Thyroid gland (tissue), 4 donors: ENCODE measurements around the gene PDZD8. TPM values are rescaled to one million over a fixed set of nuclear protein-coding genes. Genes with fewer than 3 reads are reported as not detected.

Experiments used
- DNase-seq, 2 donors: peaks; one replicate each; pipeline ENCODE4 v3.0.0-alpha.2; 2019
- H3K27ac ChIP-seq, 3 donors: fragments of 200-600 bp; sonication (generic); 1 replicate in 2 of 3; 2 replicates in 1 of 3; pipeline ENCODE4 v1.5.1; 2016 to 2019; ENCODE audit warnings: mild to moderate bottlenecking in 1 of 3, moderate library complexity in 1 of 3
- H3K27me3 ChIP-seq: fragments of 200-600 bp; sonication (generic); one replicate; pipeline ENCODE4 v1.5.1; 2019
- H3K36me3 ChIP-seq, 2 donors: fragments of 200-600 bp; sonication (generic); one replicate each; pipeline ENCODE4 v1.5.1; 2016 to 2019
- H3K4me1 ChIP-seq, 2 donors: fragments of 200-600 bp; sonication (generic); one replicate each; pipeline ENCODE4 v1.5.1; 2017 to 2019
- H3K4me3 ChIP-seq, 3 donors: fragments of 200-600 bp; sonication (generic); replicated peaks in 1 of 3; 1 replicate in 2 of 3; 2 replicates in 1 of 3; pipeline ENCODE4 v1.5.1; 2016; ENCODE audit warnings: mild to moderate bottlenecking in 1 of 3
- H3K9me3 ChIP-seq: fragments of 200-600 bp; sonication (generic); one replicate; pipeline ENCODE4 v1.5.1; 2017
- CTCF ChIP-seq, 6 experiments: fragments of 200-600 bp in 3 of 6; fragments of 450-650 bp in 3 of 6; sonication (generic) in 3 of 6; IDR thresholded peaks; one replicate each; pipeline ENCODE4 v1.5.1; 2016 to 2019; ENCODE audit warnings: antibody characterized with exemption in 6 of 6, mild to moderate bottlenecking in 2 of 6, inconsistent platforms in 1 of 6, moderate library complexity in 1 of 6
- POLR2A ChIP-seq, 2 donors: fragments of 450-650 bp; IDR thresholded peaks; one replicate each; pipeline ENCODE4 v1.6.1; 2017; ENCODE audit warnings: antibody characterized with exemption in 2 of 2, mild to moderate bottlenecking in 2 of 2, moderate library complexity in 1 of 2
- WGBS, 2 donors: methylation state at CpG; one replicate each; pipeline ENCODE4 v1.1.5; 2017; 5-methylcytosine and 5-hydroxymethylcytosine counted together
- intact Hi-C: fragments of 100-400 bp; cut with DNase I; formaldehyde crosslinking; loops from one replicate; pipeline ENCODE4 v1.15.1; 2023
- total RNA-seq, 4 donors: library from RNA; depleted of rRNA; stranded (reverse); fragments of >200 nt; gene quantifications; one replicate each; pipeline ENCODE4 v1.2.3, GENCODE V29; 2016

The PDZD8 gene
- total RNA-seq, 4 donors from 2014 or later = 31.3 to 49.0 (median 35.1) TPM

DNA sequence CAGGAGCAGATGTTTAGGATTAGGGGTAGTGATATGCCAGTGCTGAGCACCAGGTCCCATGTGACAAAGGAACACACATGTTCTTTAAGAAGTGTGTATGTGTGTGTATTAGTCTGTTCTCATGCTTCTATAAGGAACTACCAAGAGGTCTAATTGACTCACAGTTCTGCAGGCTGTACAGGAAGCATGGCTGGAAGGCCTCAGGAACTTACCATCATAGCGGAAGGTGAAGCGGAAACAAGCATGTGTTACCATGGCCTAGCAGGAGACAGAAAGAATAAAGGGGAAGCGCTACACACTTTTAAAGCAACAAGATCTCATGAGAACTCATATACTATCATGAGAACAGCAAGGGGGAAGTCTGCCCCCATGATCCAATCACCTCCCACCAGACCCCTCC lies 22.8 kb upstream of the PDZD8 start:
- DNase-seq = no peak

GRCh38 chr10:117391436-117392205 lies 16.4 kb upstream of the PDZD8 start:
- H3K4me3 ChIP-seq = no peak overlapping the region
- H3K27ac ChIP-seq = no peak overlapping the region
- H3K27me3 ChIP-seq = no peaks in the 10 kb centered on the region
- H3K36me3 ChIP-seq = no peaks in the 10 kb centered on the region
- 29 to 32% methylated on average over 4 of the region's 4 CpGs for WGBS, 2 donors
- peak; percentile 33 to 61 for DNase-seq
- H3K9me3 ChIP-seq = no peaks in the 10 kb centered on the region
- TF ChIP-seq CTCF (IDR thresholded peaks at IDR 0.05) (no peak), POLR2A (IDR thresholded peaks at IDR 0.05) (no peak)
- no peaks in the 10 kb centered on the region for H3K4me1 ChIP-seq
- intact Hi-C loops = no loop called here

More for the DNA sequence above, 22.8 kb upstream of the PDZD8 start:
- WGBS, 2 donors = 94 to 99% methylated on average over 3 of the region's 3 CpGs
- Histone ChIP-seq H3K4me3 (no peak overlapping the region), H3K36me3 (no peaks in the 10 kb centered on the region), H3K9me3 (no peaks in the 10 kb centered on the region), H3K27ac (no peak overlapping the region), H3K4me1 (no peaks in the 10 kb centered on the region), H3K27me3 (no peaks in the 10 kb centered on the region)
- TF ChIP-seq CTCF (IDR thresholded peaks at IDR 0.05) (no peak), POLR2A (IDR thresholded peaks at IDR 0.05) (no peak)
- intact Hi-C loops = no loop called here

DNA sequence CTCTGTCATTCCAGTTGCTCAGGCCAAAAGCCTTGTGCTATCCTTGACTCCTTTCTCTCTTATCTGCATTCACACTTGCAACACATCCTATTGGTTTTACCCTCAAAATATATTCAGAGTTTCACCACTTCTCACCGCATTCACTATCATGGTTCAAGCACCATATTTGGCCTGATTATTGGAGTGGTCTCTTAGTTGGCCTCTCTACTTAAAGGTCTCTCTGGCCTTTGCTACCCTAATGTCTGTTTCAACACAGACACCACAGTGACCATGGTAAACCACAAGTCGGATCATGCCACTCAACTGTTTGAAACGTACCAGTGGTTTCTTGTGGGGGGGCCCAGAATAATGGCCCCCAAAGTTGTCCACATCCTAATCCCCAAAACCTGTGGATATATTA lies 15.2 kb upstream of the PDZD8 start:
- intact Hi-C loops = no loop called here
- no peak for DNase-seq
- Histone ChIP-seq H3K36me3 (no peaks in the 10 kb centered on the region), H3K27ac (no peak overlapping the region), H3K4me1 (no peaks in the 10 kb centered on the region), H3K27me3 (no peaks in the 10 kb centered on the region), H3K4me3 (no peak overlapping the region), H3K9me3 (no peaks in the 10 kb centered on the region)
- TF ChIP-seq CTCF (IDR thresholded peaks at IDR 0.05) = no peak
- TF ChIP-seq POLR2A (IDR thresholded peaks at IDR 0.05) = no peak
- WGBS, 2 donors = 85 to 88% methylated on average over 3 of the region's 3 CpGs

GRCh38 chr10:117386805-117387204 lies 11.6 kb upstream of the PDZD8 start:
- no peak overlapping the region for H3K27ac ChIP-seq
- H3K36me3 ChIP-seq = no peaks in the 10 kb centered on the region
- no peaks in the 10 kb centered on the region for H3K27me3 ChIP-seq
- H3K4me3 ChIP-seq = no peak overlapping the region
- no peaks in the 10 kb centered on the region for H3K9me3 ChIP-seq
- no peak for TF ChIP-seq POLR2A (IDR thresholded peaks at IDR 0.05)
- TF ChIP-seq CTCF (IDR thresholded peaks at IDR 0.05) = no peak
- H3K4me1 ChIP-seq = no peaks in the 10 kb centered on the region
- 81 to 92% methylated on average over 2 of the region's 2 CpGs for WGBS, 2 donors
- intact Hi-C loops = no loop called here
- no peak for DNase-seq

- Histone ChIP-seq H3K4me1 (no peaks in the 10 kb centered on the region), H3K9me3 (no peaks in the 10 kb centered on the region), H3K27ac (no peak overlapping the region), H3K27me3 (no peaks in the 10 kb centered on the region), H3K4me3 (no peak overlapping the region), H3K36me3 (no peaks in the 10 kb centered on the region)
- intact Hi-C loops = no loop called here
- 50 to 95% methylated on average over 1 of the region's 1 CpG for WGBS, 2 donors
- no peak for DNase-seq
- TF ChIP-seq POLR2A (IDR thresholded peaks at IDR 0.05) (no peak), CTCF (IDR thresholded peaks at IDR 0.05) (no peak)
Measured at GRCh38 chr10:117382861-117383260, 7.6 kb upstream of the PDZD8 start.
